ENCODE results near the gene SLC43A1. TPM values are rescaled to one million over a fixed set of nuclear protein-coding genes. Genes with fewer than 3 reads are reported as not detected.
"Not testable (repeated sequence)": the region's sequence is repeated elsewhere in the genome, so short reads cannot be mapped to it uniquely, and the experiment has no call there.

SLC43A1 gene
- 1 to 10 TPM; 6.7 to 8.8 (median 7.0) TPM for polyA plus RNA-seq (ENCODE audit: insufficient read length in 4 of 4)

DNA sequence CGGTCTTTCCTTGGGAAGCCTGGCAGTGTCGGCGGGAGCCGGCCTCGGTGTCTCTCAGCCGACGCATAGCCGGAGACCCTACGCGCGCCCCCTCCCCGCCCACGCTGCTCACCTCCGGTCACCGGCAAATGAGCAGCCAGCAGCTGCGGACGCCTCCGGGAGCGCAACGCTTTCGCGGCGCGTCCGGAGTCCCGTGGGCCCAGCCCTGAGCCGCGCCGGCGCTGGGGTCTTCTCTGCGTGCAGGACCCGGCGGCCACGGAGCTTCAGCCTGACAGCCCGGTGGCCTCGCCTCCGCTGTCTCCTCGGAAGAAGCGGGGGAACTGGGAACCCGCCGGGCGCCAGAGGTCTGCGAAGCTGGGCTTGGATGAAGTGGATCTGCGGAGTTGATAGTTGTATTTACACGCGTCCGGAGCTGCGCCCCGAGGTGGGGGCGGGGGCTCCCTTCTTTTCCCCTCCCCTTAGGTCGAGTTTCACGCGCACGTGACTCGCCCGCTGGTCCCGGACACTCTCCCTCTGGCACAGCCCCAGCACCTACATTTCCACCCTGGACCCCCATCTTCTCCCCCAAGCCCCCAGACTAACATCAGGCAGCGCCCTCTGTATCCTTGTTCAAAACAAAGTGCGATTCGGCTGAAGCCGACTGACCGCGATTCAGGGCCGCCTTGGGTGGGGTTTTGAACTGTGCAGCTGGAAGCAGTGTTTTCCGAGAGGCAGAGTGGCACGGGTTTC is at the start of gene SLC43A1:
TSS of gene SLC43A1 (minus strand) at position 371 of the 729 bp plus-strand sequence. CDS start 1,591 bp downstream, outside the sequence.
- DNase-seq (ENCODE audit: low read depth in 4 of 4, low spot score in 2 of 4), result peak in 1 of 4 donors; percentile 48

DNA sequence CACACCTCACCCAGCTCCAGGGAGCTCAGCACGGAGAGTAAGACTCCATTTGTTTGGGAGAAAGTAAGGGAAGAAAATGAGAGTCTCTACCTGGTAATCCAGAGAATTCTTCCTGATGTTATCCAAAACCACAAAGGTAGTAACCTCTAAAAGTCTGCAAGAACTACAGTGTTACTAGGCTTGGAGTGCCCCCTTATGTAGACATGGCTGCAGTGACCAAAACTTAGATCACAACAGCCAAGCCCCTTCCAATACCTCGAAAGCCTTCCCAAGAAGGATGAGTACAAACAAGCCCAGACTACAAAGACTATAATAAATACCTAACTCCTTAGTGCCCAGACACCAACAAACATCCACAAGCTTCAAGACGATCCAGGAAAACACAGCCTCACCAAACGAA is 47.1 kb upstream of the SLC43A1 start:
- DNase-seq (ENCODE audit: low read depth in 4 of 4, low spot score in 2 of 4), result no peak

DNA sequence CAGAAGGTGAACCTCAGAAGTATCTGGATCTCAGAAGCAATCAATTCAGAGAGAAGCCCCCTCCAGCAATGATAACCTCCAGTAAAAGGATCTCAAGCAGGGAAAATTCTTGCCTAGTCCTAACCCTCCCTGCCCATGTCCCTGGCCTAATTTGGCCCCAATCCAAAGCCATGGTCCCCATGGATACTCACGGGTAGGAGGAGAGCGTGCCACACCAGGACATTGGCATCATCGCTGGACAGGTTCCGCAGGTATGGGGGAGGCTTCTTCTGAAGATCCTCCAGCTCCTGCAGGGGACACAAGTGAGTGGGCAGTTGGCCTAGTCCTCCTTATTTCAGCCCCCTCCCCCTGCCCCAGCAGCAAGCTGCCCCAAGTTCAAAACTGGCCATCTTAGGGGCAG is 44.6 kb upstream of the SLC43A1 start:
- no peak for DNase-seq (ENCODE audit: low read depth in 4 of 4, low spot score in 2 of 4)

DNA sequence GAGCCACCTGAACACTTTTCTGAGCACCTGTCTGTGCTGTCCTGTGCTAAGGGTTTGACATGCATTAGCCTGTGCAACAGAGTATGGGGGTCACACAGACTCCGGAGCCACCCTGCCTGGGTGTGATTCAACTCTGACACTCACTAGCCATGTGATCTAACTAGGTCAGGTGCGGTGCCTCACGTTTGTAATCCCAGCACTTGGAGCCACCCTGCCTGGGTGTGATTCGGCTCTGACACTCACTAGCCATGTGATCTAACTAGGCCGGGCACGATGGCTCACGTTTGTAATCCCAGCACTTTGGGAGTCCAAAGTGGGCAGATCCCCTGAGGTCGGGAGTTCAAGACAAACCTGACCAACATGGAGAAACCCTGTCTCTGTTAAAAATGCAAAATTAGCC is 40.5 kb upstream of the SLC43A1 start:
- no peak for DNase-seq (ENCODE audit: low read depth in 4 of 4, low spot score in 2 of 4)

DNA sequence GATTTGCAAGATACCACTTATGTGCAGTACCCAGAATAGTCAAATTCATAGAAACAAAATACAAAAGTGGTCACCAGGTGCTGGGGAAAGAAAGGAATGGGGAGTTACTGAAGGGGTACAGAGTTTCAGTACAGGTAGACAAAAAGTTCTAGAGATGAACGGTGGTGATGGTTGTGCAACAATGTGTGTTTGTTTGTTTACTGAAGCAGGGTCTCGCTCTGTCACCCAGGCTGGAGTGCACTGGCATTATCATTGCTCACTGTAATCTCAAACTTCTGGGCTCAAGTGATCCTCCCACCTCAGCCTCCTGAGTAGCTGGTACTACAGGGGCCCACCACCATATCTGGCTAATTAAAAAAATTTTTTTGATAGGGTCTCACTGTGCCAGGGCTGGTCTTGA is 39.9 kb upstream of the SLC43A1 start:
- DNase-seq (ENCODE audit: low read depth in 4 of 4, low spot score in 2 of 4), result no peak

DNA sequence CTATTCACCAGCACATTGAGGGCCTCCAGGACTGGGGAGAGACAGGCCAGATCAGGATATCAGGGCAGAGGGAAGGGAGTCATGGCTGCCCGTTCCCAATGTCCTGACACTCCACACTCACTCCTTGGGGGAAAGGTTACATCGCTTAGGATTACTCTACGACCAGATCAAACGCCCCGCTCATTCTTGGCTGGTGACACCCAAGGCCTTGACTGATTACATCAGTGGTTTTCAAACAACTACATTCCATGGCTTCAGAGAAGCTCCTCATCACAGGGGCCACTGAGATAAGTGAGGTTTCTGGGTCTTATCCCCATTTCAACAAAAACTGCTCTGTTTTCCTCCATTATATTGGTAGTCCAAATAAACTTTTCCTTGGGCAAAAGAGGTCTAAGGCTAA is 37.0 kb upstream of the SLC43A1 start:
- no peak for DNase-seq (ENCODE audit: low read depth in 4 of 4, low spot score in 2 of 4)

DNA sequence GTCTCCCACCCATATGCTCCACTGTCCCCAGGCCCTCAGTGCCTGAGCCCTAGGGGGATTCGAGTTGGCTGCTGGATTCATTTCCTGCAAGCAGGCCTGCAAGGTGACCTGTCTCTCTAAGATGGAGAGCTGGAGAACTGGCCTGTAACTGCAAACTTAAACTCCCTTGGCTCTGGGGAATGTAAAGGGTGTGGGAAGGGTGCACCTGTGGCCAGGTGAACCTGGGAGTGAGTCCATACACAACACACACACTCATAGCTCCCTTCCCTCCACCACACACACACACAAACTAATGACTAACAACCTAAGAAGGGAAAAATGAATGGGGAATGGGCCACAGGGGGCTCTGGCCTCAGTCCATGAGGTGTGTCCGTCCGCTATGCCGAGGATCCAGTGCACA is 36.4 kb upstream of the SLC43A1 start:
- no peak for DNase-seq (ENCODE audit: low read depth in 4 of 4, low spot score in 2 of 4)

DNA sequence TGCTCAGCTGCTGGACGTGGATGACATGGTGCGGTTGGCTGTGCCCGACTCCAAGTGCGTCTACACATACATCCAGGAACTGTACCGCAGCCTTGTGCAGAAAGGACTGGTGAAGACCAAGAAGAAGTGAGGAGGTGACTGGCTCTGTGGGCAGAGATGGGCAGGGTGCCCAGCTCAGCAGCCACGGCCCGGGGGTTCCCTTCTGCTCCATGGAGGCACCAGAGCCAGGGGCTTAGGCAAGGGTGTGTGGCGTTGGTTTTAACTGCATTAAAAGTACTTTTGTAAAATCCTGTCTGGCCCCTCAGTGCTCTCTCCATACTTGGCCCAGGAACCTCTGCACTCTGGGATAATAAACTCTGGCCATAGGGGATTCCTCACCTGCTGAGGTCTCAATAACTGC is 34.5 kb upstream of the SLC43A1 start:
- DNase-seq (ENCODE audit: low read depth in 4 of 4, low spot score in 2 of 4), result no peak

DNA sequence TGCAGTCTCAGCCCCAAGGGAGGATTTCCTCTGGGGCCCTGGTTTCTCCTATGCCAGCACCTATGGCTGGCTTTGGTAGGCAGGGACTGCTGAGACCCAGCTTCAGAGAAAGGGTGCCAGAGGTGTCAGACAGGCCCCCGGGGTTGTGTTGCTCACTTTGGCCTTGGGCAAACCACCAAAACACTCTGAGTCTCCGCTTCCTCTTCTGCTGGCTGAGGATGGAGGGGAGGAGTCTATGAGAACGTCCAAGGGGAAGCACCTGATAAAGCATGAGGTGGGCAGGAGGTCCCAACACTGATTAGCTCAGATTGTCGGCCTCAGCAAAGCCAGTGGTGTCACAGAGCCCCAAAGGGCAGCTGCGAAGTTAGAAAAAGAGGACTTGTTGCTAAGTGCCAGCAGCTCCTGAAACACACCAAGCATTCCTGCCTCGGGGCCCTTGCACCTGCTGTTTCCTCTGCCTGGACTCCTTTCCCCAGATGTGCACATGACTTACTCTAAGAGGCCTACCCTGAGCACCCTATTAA is 32.4 kb upstream of the SLC43A1 start:
- no peak for DNase-seq (ENCODE audit: low read depth in 4 of 4, low spot score in 2 of 4)

DNA sequence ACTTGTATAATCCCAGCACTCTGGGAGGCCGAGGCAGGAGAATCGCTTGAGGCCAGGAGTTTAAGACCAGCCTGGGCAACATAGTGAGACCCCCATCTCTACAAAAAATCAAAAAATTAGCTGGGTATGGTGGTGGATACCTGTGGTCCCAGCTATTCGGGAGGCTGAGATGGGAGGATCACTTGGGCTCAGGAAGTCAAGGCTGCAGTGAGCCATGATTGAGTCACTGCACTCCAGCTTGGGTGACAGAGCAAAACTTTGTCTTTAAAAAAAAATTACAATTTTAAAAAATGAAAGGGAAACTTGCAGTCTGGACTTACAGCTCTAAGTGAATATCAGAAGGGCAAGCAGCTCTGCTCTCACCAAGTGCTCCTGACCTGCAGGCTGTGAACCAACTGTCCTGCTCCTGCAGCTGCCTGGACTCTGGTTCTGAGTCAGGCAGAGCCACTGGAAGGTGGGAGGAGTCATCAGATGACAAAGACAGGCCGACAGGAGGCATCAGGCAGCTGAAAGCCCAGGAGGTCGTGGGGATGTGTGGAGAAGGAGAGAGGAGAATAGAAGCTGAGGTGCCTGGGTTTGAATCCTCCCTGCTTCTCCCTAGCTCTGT is 31.5 kb upstream of the SLC43A1 start:
- DNase-seq (ENCODE audit: low read depth in 4 of 4, low spot score in 2 of 4), result no peak

DNA sequence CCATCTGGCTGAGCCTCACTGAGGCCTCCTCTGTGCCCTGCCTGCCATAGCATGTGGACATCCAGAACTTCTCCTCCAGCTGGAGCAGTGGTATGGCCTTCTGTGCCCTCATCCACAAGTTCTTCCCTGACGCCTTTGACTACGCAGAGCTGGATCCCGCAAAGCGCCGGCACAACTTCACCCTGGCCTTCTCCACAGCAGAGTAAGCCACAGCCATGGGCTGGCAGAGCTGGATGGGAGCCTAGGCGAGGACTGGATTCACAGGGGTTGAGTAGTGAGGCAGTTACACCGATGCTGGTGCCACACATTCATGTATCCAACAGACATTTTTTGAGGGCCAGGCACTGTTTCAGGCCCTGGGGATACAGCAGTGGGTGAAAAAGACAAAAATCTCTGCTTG is 30.9 kb upstream of the SLC43A1 start:
- no peak for DNase-seq (ENCODE audit: low read depth in 4 of 4, low spot score in 2 of 4)

DNA sequence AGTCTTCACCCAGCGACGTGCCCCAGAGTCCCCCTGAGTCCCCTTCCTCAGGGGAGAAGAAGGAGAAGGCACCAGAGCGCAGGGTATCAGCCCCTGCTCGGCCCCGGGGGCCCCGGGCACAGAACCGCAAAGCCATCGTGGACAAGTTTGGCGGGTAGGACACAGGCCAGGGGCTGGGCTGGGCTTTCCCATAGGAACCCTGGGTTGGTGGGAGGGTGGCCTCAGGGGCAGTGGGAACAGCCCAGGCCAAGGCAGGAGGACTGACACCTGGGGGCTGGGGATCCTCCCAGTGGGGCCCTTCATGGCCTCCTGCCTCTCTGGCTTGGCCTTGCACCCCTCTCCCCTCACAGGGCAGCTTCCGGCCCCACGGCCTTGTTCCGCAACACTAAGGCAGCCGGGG is 30.4 kb upstream of the SLC43A1 start:
- no peak for DNase-seq (ENCODE audit: low read depth in 4 of 4, low spot score in 2 of 4)

DNA sequence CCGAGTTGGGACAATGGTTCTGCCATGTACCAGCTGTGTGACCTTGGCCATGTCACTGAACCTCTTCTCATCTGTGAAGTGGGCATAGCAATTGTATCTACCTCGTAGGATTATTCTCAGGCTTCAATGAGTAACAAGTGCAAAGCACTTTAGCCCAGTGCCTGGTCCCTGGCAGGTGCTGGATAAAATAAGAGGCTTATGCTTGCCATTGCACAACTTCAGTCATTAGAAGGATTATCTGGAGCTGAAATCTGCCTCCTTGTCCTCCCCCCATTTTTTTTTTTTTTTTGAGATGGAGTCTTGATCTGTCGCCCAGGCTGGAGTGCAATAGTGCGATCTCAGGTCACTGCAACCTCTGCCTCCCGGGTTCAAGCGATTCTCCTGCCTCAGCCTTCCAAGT is 29.1 kb upstream of the SLC43A1 start:
- DNase-seq (ENCODE audit: low read depth in 4 of 4, low spot score in 2 of 4), result no peak

DNA sequence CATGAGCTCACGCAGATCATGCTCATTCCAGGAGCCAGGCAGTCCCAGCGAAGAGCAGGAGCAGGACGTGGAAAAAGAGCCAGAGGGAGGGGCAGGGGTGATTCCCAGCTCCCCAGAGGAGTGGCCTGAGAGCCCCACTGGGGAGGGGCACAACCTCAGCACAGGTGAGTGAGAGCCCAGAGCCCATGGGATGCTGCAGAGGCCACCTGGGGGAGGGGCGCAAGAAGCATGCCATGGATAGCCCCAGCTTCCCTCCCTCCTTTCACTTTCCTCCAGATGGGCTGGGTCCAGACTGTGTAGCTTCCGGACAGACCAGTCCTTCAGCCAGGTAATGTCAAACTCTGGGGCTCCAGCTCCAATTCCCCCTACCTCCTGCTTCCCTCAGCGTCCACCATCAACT is 28.1 kb upstream of the SLC43A1 start:
- no peak for DNase-seq (ENCODE audit: low read depth in 4 of 4, low spot score in 2 of 4)

DNA sequence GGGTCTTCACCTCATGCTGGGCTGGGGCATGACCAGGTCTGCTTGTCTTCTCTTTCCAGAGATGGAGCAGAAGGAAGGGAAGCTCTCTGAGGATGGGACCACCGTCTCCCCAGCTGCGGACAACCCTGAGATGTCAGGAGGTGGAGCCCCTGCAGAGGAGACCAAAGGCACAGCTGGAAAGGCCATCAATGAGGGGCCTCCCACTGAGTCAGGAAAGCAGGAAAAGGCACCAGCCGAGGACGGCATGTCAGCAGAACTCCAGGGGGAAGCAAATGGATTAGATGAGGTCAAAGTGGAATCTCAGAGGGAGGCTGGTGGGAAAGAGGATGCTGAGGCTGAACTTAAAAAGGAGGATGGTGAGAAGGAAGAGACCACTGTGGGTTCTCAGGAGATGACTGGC is 27.1 kb upstream of the SLC43A1 start:
- no peak for DNase-seq (ENCODE audit: low read depth in 4 of 4, low spot score in 2 of 4)

DNA sequence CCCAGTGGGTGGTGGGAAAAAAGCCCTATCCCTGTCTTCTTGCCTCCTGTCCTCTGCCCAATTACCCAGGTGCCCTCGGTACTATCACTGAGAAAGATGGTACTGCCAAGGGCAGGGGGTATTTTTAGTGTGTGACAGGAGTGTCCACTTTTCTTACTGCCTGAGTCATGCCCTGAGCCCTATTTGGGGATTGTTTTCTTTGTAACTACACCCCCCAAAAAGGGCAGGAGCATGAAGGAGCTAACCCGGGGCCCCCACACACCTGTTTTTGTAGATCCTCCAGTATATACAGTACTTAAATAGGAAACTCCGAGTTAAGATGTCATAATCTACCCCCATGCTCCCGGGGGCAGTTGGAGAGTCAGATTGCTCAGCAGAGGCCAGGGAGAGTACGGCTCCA is 25.7 kb upstream of the SLC43A1 start:
- no peak for DNase-seq (ENCODE audit: low read depth in 4 of 4, low spot score in 2 of 4)

DNA sequence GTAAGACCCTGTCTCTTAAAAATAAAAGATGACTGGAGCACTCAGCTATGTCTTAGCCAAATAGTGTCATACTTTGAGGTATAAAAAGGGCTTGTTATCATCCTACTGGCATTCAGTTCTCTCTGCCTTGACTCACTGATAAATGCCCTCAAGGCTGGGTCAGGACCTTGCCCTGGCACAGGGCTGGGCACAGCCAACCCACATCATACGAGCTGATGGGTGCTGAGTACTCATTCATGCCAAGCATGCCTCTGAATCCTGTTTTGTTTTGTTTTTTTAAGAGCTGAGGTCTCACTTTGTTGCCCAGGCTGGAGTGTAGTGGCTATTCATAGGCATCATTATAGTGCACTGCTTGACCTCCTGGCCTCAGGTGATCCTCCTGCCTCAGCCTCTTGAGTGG is 23.8 kb upstream of the SLC43A1 start:
- no peak for DNase-seq (ENCODE audit: low read depth in 4 of 4, low spot score in 2 of 4)

DNA sequence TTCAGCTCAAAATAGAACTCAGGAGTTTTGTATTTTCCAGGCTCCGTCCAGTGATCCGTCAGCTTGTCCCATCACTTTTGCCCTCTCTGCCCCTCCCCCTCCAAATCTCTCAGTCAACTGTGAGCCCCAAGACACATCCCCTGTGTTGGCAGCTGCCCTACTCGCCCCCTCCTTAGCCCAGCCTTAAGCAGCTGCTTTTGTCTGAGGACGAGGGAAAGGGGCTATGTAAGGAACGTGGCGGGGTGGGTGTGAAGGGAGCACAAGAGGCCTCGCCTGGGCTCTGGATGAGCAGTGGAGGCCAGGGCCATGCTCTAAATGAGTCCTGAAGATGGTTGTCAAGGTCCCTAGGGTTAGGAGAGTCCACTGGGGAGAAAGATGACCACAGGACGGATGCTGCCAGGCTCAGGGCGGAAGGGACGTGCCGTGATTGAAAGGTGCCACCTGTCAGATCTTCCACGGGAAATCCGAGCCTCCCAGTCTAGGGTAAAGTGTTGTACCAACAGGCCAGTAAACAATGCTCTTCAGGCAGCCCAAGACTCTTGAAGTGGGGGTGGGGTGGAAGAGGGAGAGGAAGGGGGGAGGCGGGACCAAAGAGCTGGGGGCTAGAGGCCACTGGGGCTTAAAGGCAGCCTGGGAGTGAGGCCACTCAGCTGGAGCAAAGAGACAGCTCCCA is 21.6 kb upstream of the SLC43A1 start, which contains the start of gene SMTNL1:
TSS of gene SMTNL1 (plus strand) at position 649 of the 673 bp plus-strand sequence. CDS start 5,048 bp downstream, outside the sequence.
- DNase-seq (ENCODE audit: low read depth in 4 of 4, low spot score in 2 of 4), result no peak

DNA sequence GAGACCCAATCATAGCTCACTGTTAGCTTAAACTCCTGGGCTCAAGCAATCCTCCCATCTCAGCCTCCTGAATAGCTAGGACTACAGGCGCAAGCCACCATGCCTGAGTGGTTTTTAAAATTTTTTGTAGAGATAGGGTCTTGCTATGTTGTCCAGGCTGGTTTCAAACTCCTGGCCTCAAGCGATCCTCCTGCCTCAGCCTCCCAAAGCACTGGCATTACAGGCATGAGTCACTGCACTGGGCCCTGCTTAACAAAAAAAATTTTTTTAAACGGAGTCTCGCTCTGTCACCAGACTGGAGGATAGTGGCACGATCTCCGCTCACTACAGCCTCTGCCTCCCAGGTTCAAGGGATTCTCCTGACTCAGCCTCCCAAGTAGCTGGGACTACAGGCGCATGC is 18.9 kb upstream of the SLC43A1 start:
- not testable (repeated sequence) for DNase-seq (ENCODE audit: low read depth in 4 of 4, low spot score in 2 of 4)

DNA sequence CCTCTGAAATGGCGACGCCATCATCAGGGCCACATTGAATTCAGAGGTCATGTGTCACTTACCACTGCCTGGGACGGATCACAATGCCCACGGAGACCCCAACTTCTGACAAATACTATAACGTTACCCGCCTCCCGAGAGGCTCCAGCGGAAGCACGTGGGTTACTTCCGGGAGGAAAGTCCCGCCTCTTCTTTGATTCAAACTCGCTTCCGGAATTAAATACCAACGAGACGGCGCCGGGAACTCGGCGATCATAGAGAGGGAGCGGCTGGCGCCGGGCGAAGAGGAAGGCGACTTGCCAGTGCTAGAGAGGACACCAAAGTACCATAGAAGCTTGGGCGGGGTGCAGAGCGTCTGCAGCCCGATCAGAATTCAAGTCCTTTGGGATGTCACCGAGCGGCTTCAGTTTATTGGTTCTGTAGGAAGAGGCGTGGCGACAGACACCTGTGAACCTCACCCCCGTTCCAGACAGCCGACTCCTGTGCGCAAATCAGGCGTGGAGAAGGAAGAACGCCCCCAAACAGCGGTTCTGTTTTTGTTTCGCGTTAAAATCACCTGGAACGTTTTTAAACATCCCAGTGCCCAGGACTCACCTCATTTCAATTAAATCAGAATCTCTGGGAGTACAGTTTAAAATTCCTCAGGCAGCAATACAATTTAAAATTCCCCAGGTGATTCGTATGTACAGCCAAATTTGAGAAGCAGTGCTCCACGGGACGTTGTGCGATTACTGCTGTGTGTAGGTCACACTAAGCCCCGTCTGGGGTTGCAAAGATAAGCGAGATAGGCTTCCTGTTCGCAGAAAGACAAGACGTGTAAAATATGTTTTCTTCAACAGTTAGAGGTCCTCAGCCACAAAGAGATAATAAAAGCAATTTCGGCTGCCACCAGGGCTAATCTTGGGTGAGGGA is 15.3 kb upstream of the SLC43A1 start, which contains the start of gene TIMM10:
TSS of gene TIMM10 (minus strand) at position 159 of the 912 bp plus-strand sequence. CDS start 565 bp downstream, outside the sequence.
- peak; percentile 78 to 91 (median 86) for DNase-seq (ENCODE audit: low read depth in 4 of 4, low spot score in 2 of 4)

Measured in left renal cortex interstitium (tissue), 4 donors.